ENCODE data around the gene FOXA2.

FOXA2 gene

DNA sequence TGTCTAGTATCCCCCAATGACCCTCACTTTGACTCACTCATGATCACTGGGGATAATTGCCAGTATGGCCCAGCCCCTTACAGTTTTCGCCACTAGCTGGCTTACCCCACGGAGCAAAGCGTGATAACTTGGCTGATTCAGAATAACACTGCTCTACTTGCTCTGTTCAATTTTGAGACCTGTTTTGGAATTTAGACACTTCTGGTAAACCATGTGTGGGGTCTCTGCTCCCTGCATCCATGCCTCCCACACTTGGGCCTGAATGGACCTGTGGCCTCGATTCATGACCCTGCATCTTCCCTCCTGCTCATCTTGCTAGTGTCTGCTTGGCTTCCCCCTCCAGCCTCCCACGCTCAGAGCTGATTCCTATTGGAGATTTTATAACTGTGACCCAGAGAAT, 48.9 kb downstream of the FOXA2 start:
- DNase-seq (ENCODE audit: low spot score): no peak

DNA sequence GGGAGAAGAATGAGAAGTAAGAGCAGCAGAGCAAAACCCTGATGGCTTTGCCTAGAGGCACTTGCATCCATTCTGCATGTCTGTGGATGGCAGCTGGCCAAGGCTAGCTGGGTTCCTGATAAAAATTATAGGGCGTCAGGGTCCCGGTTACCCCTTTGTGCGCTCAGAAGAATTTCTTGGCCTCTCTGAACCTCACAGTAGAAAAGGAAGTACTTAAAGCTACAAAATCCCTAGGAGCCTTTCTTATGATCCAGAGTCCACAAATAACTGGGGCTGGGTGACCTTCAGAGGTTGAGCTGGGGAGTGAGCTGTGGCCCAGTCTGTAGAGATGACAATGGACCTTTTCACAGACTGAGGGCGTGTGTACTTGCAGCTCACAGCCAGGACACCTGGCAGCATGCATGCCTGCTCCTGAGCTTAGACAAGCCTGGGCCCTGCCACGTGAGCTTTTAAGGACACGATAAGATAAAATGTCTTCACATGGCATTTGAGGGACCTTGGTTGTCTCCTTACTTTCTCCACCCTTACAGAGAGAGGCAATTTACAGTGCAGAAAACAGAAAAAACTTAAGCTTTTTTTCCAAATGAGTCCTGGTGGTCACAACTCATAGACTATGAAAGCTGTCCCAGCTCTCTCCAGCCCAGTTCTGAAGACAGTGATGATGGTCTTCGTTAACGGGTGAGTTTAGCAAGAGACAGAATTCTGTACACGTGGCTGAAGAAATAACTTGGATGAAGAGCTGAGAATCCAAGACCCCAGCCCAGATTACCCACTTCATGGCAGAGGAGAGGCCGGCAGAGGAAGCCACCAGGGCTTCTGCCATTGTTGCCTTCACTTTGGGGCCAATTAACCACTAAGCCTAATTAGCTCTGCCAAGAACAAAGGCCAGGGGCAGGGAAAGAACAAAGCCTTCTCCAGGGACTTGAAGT, 50.3 kb downstream of the FOXA2 start:
- no peak for DNase-seq (ENCODE audit: low spot score)
- TF ChIP-seq, protein P1, sequence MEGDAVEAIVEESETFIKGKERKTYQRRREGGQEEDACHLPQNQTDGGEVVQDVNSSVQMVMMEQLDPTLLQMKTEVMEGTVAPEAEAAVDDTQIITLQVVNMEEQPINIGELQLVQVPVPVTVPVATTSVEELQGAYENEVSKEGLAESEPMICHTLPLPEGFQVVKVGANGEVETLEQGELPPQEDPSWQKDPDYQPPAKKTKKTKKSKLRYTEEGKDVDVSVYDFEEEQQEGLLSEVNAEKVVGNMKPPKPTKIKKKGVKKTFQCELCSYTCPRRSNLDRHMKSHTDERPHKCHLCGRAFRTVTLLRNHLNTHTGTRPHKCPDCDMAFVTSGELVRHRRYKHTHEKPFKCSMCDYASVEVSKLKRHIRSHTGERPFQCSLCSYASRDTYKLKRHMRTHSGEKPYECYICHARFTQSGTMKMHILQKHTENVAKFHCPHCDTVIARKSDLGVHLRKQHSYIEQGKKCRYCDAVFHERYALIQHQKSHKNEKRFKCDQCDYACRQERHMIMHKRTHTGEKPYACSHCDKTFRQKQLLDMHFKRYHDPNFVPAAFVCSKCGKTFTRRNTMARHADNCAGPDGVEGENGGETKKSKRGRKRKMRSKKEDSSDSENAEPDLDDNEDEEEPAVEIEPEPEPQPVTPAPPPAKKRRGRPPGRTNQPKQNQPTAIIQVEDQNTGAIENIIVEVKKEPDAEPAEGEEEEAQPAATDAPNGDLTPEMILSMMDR (IDR thresholded peaks at IDR 0.05; ENCODE audit: extremely low read depth, missing control alignments): no peak

More for the DNA sequence above, 48.9 kb downstream of the FOXA2 start:
- TF ChIP-seq, protein P1 (IDR thresholded peaks at IDR 0.05; ENCODE audit: extremely low read depth, missing control alignments): no peak

- TF ChIP-seq, protein P1 (IDR thresholded peaks at IDR 0.05; ENCODE audit: extremely low read depth, missing control alignments): no peak
- DNase-seq (ENCODE audit: low spot score): no peak
Observed at GRCh38 chr20:22532598-22532997, 51.8 kb downstream of the FOXA2 start.

DNA sequence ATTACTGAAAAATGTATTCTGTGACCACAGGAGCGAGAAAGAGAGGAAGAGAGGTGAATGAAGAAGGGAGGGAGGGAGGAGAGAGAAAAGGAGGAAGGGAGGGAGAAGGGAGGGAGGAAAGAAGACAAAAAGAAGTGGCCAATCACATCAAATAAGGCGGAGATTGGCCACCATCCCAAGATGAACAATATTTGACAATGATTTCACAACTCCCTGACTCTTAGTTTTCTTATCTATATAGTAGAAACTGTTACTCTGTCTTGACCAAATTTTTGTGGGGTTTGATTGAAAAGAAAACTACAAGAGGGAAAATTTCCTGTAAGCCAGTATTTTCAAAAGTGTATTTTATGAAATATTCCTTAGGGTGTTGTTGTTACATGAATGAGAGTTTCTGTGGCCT, 52.6 kb downstream of the FOXA2 start:
- DNase-seq (ENCODE audit: low spot score): no peak
- TF ChIP-seq, protein P1 (IDR thresholded peaks at IDR 0.05; ENCODE audit: extremely low read depth, missing control alignments): no peak

GRCh38 chr20:22531056-22531615, 53.2 kb downstream of the FOXA2 start:
- TF ChIP-seq, protein P1 (IDR thresholded peaks at IDR 0.05; ENCODE audit: extremely low read depth, missing control alignments): no peak
- no peak for DNase-seq (ENCODE audit: low spot score)
